PC-3 (cell line): ENCODE results near the gene MFSD6L. TPM values are rescaled to one million over a fixed set of nuclear protein-coding genes. Genes with fewer than 3 reads are reported as not detected.

Experiments
- ATAC-seq: fragments of 200-7000 bp; cut with Tn5 transposase; 2 replicates; pipeline ENCODE4 v1.9.1; 2020; ENCODE audit warnings: mild to moderate bottlenecking, moderate library complexity
- BruUV-seq: library from RNA; stranded (reverse); fragments of 400-500 nt; replicated peaks from 2 replicates; lab custom pipeline; 2021; lab: Mats Ljungman, UMichigan
- CTCF ChIA-PET: fragments of 300-600 bp; sonication (Branson Sonifier 250); formaldehyde crosslinking; loops from one replicate; lab custom pipeline; 2022; ENCODE audit warnings: antibody characterized with exemption; lab: Charles Lee
- POLR2A ChIA-PET: fragments of 300-600 bp; sonication (Branson Sonifier 250); formaldehyde crosslinking; loops from one replicate; lab custom pipeline; 2022; ENCODE audit warnings: antibody characterized with exemption; ENCODE audit not compliant: unreplicated experiment; lab: Charles Lee
- DNase-seq: peaks from one replicate; pipeline ENCODE4 v3.0.0-alpha.2; 2015
- H2AFZ ChIP-seq: fragments of 300-600 bp; sonication (generic); 2 replicates; pipeline ENCODE4 v1.6.0; 2016; ENCODE audit warnings: antibody characterized with exemption, low read length
- H3F3A ChIP-seq: fragments of 300-600 bp; sonication (generic); one replicate; pipeline ENCODE4 v1.6.0; 2017; ENCODE audit warnings: antibody characterized with exemption, low read length, control low read depth, mild to moderate bottlenecking; ENCODE audit not compliant: unreplicated experiment
- H3K27ac ChIP-seq: fragments of 300-600 bp; sonication (generic); 2 replicates; pipeline ENCODE4 v1.5.1; 2016; ENCODE audit warnings: mild to moderate bottlenecking, low read length
- H3K27me3 ChIP-seq: fragments of 300-600 bp; sonication (generic); 2 replicates; pipeline ENCODE4 v1.6.1; 2016; ENCODE audit warnings: low read length, mixed read lengths
- H3K36me3 ChIP-seq: fragments of 300-600 bp; sonication (generic); 2 replicates; pipeline ENCODE4 v1.6.1; 2016; ENCODE audit warnings: low read depth, mixed run types, low read length, mixed read lengths
- H3K4me1 ChIP-seq: fragments of 300-600 bp; sonication (generic); 2 replicates; pipeline ENCODE4 v1.5.1; 2016; ENCODE audit warnings: low read length; ENCODE audit not compliant: insufficient read depth
- H3K4me2 ChIP-seq: fragments of 300-600 bp; sonication (generic); 2 replicates; pipeline ENCODE4 v1.6.0; 2016; ENCODE audit warnings: low read length
- H3K4me3 ChIP-seq: fragments of 300-600 bp; sonication (generic); 2 replicates; pipeline ENCODE4 v1.5.1; 2016; ENCODE audit warnings: mild to moderate bottlenecking, low read length, mixed read lengths
- H3K79me2 ChIP-seq: fragments of 300-600 bp; sonication (generic); 2 replicates; pipeline ENCODE4 v1.6.1; 2017; ENCODE audit warnings: low read length, mixed read lengths
- H3K9ac ChIP-seq: fragments of 300-600 bp; sonication (generic); 2 replicates; pipeline ENCODE4 v1.6.0; 2016; ENCODE audit warnings: mild to moderate bottlenecking, low read length
- H3K9me2 ChIP-seq: fragments of 300-600 bp; sonication (generic); replicated peaks from 2 replicates; pipeline ENCODE4 v1.6.1; 2016; ENCODE audit warnings: mixed run types, low read length, mixed read lengths
- H3K9me3 ChIP-seq: fragments of 300-600 bp; sonication (generic); 2 replicates; pipeline ENCODE4 v1.6.1; 2016; ENCODE audit warnings: low read length, mixed read lengths
- H4K20me1 ChIP-seq: fragments of 300-600 bp; sonication (generic); 2 replicates; pipeline ENCODE4 v1.6.1; 2016; ENCODE audit warnings: low read length, mixed read lengths
- EZH2 ChIP-seq: fragments of 300-600 bp; sonication (generic); IDR thresholded peaks from one replicate; pipeline ENCODE4 v1.6.1; 2017; ENCODE audit warnings: antibody characterized with exemption, mild to moderate bottlenecking, low read length; ENCODE audit not compliant: unreplicated experiment
- EZH2phosphoT487 ChIP-seq: fragments of 300-600 bp; sonication (generic); IDR thresholded peaks from 2 replicates; pipeline ENCODE4 v1.6.1; 2018; ENCODE audit warnings: mild to moderate bottlenecking, antibody characterized with exemption, low read length, borderline replicate concordance
- intact Hi-C: fragments of 100-400 bp; cut with micrococcal nuclease; formaldehyde crosslinking; loops from 2 replicates; pipeline ENCODE4 v1.9.0; 2023
- total RNA-seq: library from RNA; depleted of rRNA; stranded (reverse); fragments of >200 nt; gene quantifications from 2 replicates; pipeline ENCODE4 v1.2.3, GENCODE V29; 2014
- TF ChIP-seq, protein P1 (sequence below): fragments of 300-600 bp; sonication (generic); conservative IDR thresholded peaks from 2 replicates; pipeline ENCODE4 v1.5.1; 2017; ENCODE audit warnings: antibody characterized with exemption, low read depth, mild to moderate bottlenecking, low read length

MFSD6L gene
- total RNA-seq, 1 experiment from 2014 or later: 0.07 TPM

- Histone ChIP-seq H3K9me3 (no peaks in the 10 kb centered on the region), H3K4me1 (no peaks in the 10 kb centered on the region), H3K9me2 (no peaks in the 10 kb centered on the region), H4K20me1 (no peaks in the 10 kb centered on the region), H3K9ac (no peak overlapping the region), H3K4me3 (no peak overlapping the region), H3K27ac (no peak overlapping the region), H3K27me3 (0 out of 2 replicates have a peak, but pooled peaks cover 5% of the 10 kb centered on the region), H3K36me3 (no peaks in the 10 kb centered on the region), H3F3A (no peaks in the 10 kb centered on the region), H3K4me2 (no peak overlapping the region), H3K79me2 (no peaks in the 10 kb centered on the region), H2AFZ (no peak overlapping the region)
- intact Hi-C loops: no loop called here
- no TSS peak for BruUV-seq
- POLR2A ChIA-PET: no interaction called here
- no peak for TF ChIP-seq EZH2phosphoT487
- TF ChIP-seq, protein P1, sequence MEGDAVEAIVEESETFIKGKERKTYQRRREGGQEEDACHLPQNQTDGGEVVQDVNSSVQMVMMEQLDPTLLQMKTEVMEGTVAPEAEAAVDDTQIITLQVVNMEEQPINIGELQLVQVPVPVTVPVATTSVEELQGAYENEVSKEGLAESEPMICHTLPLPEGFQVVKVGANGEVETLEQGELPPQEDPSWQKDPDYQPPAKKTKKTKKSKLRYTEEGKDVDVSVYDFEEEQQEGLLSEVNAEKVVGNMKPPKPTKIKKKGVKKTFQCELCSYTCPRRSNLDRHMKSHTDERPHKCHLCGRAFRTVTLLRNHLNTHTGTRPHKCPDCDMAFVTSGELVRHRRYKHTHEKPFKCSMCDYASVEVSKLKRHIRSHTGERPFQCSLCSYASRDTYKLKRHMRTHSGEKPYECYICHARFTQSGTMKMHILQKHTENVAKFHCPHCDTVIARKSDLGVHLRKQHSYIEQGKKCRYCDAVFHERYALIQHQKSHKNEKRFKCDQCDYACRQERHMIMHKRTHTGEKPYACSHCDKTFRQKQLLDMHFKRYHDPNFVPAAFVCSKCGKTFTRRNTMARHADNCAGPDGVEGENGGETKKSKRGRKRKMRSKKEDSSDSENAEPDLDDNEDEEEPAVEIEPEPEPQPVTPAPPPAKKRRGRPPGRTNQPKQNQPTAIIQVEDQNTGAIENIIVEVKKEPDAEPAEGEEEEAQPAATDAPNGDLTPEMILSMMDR: no peak
- TF ChIP-seq EZH2: no peak
- ATAC-seq (no peak), DNase-seq (no peak)
- CTCF ChIA-PET: no interaction called here
Observed at GRCh38 chr17:8793649-8794048, 5.5 kb downstream of the MFSD6L start.

DNA sequence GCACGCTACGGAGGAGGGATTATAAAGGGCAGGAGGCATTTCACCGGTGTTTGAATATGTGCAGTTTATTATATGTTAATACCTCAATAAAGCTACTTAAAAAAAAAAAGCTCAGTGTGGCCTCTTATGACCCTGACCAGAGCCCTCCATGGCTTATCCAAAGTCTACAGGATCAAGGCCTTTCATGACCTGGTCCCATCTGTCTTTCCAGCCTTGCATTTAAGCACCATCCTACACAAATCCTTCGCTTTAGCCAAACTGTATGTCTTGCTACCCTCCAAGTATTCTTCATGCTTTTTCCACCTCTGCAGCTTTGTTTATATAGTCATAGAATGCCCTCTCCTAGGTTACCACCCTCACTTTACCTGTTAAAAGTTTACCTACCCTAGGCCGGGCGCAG lies 6.5 kb downstream of the MFSD6L start:
- DNase-seq (no peak), ATAC-seq (no peak)
- H3K9me3 ChIP-seq: no peaks in the 10 kb centered on the region
- H3F3A ChIP-seq: no peaks in the 10 kb centered on the region
- no TSS peak for BruUV-seq
- POLR2A ChIA-PET: no interaction called here
- H3K4me1 ChIP-seq: no peaks in the 10 kb centered on the region
- no peak overlapping the region for H3K4me2 ChIP-seq
- H3K9ac ChIP-seq: no peak overlapping the region
- H3K36me3 ChIP-seq: no peaks in the 10 kb centered on the region
- no peak overlapping the region for H3K4me3 ChIP-seq
- intact Hi-C loops: no loop called here
- no peaks in the 10 kb centered on the region for H4K20me1 ChIP-seq
- no peaks in the 10 kb centered on the region for H3K79me2 ChIP-seq
- no peaks in the 10 kb centered on the region for H3K9me2 ChIP-seq
- H2AFZ ChIP-seq: no peak overlapping the region
- CTCF ChIA-PET: no interaction called here
- TF ChIP-seq EZH2 (no peak), EZH2phosphoT487 (no peak)
- TF ChIP-seq, protein P1: no peak
- 0 out of 2 replicates have a peak, but pooled peaks cover 14% of the 10 kb centered on the region for H3K27me3 ChIP-seq
- no peak overlapping the region for H3K27ac ChIP-seq

- H3K9me3 ChIP-seq: no peaks in the 10 kb centered on the region
- DNase-seq: peak; percentile 38
- H3K4me1 ChIP-seq: no peaks in the 10 kb centered on the region
- H3K9ac ChIP-seq: no peak overlapping the region
- no TSS peak for BruUV-seq
- H3K79me2 ChIP-seq: no peaks in the 10 kb centered on the region
- H3K27me3 ChIP-seq: 0 out of 2 replicates have a peak, but pooled peaks cover 14% of the 10 kb centered on the region
- ChIA-PET POLR2A (no interaction called here), CTCF (no interaction called here)
- H3K27ac ChIP-seq: no peak overlapping the region
- no peak for ATAC-seq
- no peak overlapping the region for H3K4me3 ChIP-seq
- TF ChIP-seq EZH2phosphoT487 (no peak), EZH2 (no peak)
- TF ChIP-seq, protein P1: no peak
- H2AFZ ChIP-seq: no peak overlapping the region
- H4K20me1 ChIP-seq: no peaks in the 10 kb centered on the region
- H3K36me3 ChIP-seq: no peaks in the 10 kb centered on the region
- intact Hi-C loops: no loop called here
- no peaks in the 10 kb centered on the region for H3K9me2 ChIP-seq
- no peak overlapping the region for H3K4me2 ChIP-seq
- H3F3A ChIP-seq: no peaks in the 10 kb centered on the region
Observed at GRCh38 chr17:8791910-8792270, 7.3 kb downstream of the MFSD6L start.
